ENCODE measurements around the gene LRRC4B. TPM values are rescaled to one million over a fixed set of nuclear protein-coding genes. Genes with fewer than 3 reads are reported as not detected.

The LRRC4B gene
- total and polyA plus RNA-seq, 2 of the 13 experiments (the other 11 are each of a cell fraction or from before 2014, with no cell fraction given) = not detected

GRCh38 chr19:50573741-50574461, 5.7 kb upstream of the LRRC4B start:
- TF ChIP-seq TAF15 (IDR thresholded peaks at IDR 0.05; ENCODE audit: low read depth, low read length, poor library complexity, severe bottlenecking) = no peak
- no peak for TF ChIP-seq SRY (CRISPR knock-in tag; IDR thresholded peaks at IDR 0.05)
- TF ChIP-seq ZNF33B (CRISPR knock-in tag; IDR thresholded peaks at IDR 0.05) = no peak
- TF ChIP-seq ZBTB33 (CRISPR knock-in tag; IDR thresholded peaks at IDR 0.05) = no peak
- no peak for TF ChIP-seq ERF (CRISPR knock-in tag; IDR thresholded peaks at IDR 0.05)
- no peak for TF ChIP-seq TMF1 (CRISPR knock-in tag; IDR thresholded peaks at IDR 0.05; ENCODE audit: low read depth)
- TF ChIP-seq HDAC1 (CRISPR knock-in tag; IDR thresholded peaks at IDR 0.05) = no peak
- TF ChIP-seq REXO4 (CRISPR knock-in tag; IDR thresholded peaks at IDR 0.05; ENCODE audit: borderline replicate concordance) = no peak
- TF ChIP-seq CBFB (CRISPR knock-in tag; IDR thresholded peaks at IDR 0.05) = no peak
- TF ChIP-seq ATF1 (CRISPR knock-in tag; IDR thresholded peaks at IDR 0.05) = no peak
- no peak for TF ChIP-seq RAD21 (CRISPR knock-in tag; IDR thresholded peaks at IDR 0.05)
- TF ChIP-seq KAT8 (CRISPR knock-in tag; IDR thresholded peaks at IDR 0.05) = no peak
- Histone ChIP-seq H3K4me3 (replicated peaks in 1 of 3; ENCODE audit: insufficient read depth in 1 of 3, low read depth in 2 of 3, low read length in 3 of 3) (no peak overlapping the region), H3K9me3 (ENCODE audit: low read length) (no peaks in the 10 kb centered on the region), H3K27me3 (ENCODE audit: control insufficient read depth in 1 of 2, insufficient read depth in 2 of 2, low read length in 2 of 2) (peaks cover 2 to 22% of the 10 kb centered on the region in 2 experiments; a peak in 4 of 5 replicates), H3K36me3 (replicated peaks in 1 of 2; ENCODE audit: control insufficient read depth in 1 of 2, insufficient read depth in 2 of 2, low read length in 2 of 2) (no peaks in the 10 kb centered on the region), H3K9ac (ENCODE audit: insufficient read depth, low read depth, low read length) (no peak overlapping the region), H3K79me2 (ENCODE audit: insufficient read depth, low read length) (no peaks in the 10 kb centered on the region), H2AFZ (ENCODE audit: low read length) (no peak overlapping the region), H4K20me1 (ENCODE audit: insufficient read depth, low read length) (no peaks in the 10 kb centered on the region), H3K4me1 (ENCODE audit: insufficient read depth, low read length) (no peaks in the 10 kb centered on the region), H3K4me2 (ENCODE audit: low read depth, low read length) (no peak overlapping the region), H3K27ac (ENCODE audit: extremely low read length, insufficient read depth, low read length) (no peak overlapping the region)
- BruUV-seq (replicated peaks) = no TSS peak
- in situ Hi-C loops (cut with HindIII; ENCODE audit: extremely low pct_ligation_motif_present, low pct_unique_long_range_greater_than_20kb) = no loop called here
- ATAC-seq (no peak), FAIRE-seq (no peak), DNase-seq (ENCODE audit: low spot score) (no peak)
- 28% methylated on average over 13 of the region's 13 CpGs for WGBS (ENCODE audit: low lambda C conversion rate)
- POLR2A ChIA-PET = no interaction called here
- CTCF ChIA-PET (ENCODE audit: low intra/inter-chr PET ratio, low total read pairs) = no interaction called here
- intact Hi-C loops (cut with micrococcal nuclease; ENCODE audit: unreplicated experiment) = no loop called here

Data from HepG2 (cell line).